ENCODE results near the gene DMXL1.
"Not testable (repeated sequence)": the region's sequence is repeated elsewhere in the genome, so short reads cannot be mapped to it uniquely, and the experiment has no call there.

Gene DMXL1

GRCh38 chr5:119212026-119212425, 141.1 kb downstream of the DMXL1 start:
- no peak for DNase-seq

GRCh38 chr5:119212676-119213075, 141.8 kb downstream of the DMXL1 start:
- DNase-seq: no peak

- no peak for DNase-seq
Measured at GRCh38 chr5:119217183-119217582, 146.3 kb downstream of the DMXL1 start.

GRCh38 chr5:119218830-119219782, 148.2 kb downstream of the DMXL1 start:
- no peak for DNase-seq

- DNase-seq: no peak
Measured at GRCh38 chr5:119220576-119221197, 149.8 kb downstream of the DMXL1 start.

- no peak for DNase-seq
Measured at GRCh38 chr5:119221330-119221729, 150.4 kb downstream of the DMXL1 start.

- DNase-seq: no peak
Measured at GRCh38 chr5:119229950-119230349, 159.1 kb downstream of the DMXL1 start.

- DNase-seq: no peak
Measured at GRCh38 chr5:119238265-119239118, 167.6 kb downstream of the DMXL1 start.

GRCh38 chr5:119239119-119239417, 168.2 kb downstream of the DMXL1 start:
- DNase-seq: no peak

GRCh38 chr5:119239826-119240225, 168.9 kb downstream of the DMXL1 start:
- DNase-seq: not testable (repeated sequence)

GRCh38 chr5:119243888-119244287, 173.0 kb downstream of the DMXL1 start:
- no peak for DNase-seq

- no peak for DNase-seq
Measured at GRCh38 chr5:119250946-119251901, 180.3 kb downstream of the DMXL1 start.

GRCh38 chr5:119255571-119256356, 184.9 kb downstream of the DMXL1 start:
- DNase-seq: peak in 1 of 5 donors; percentile 29

GRCh38 chr5:119257613-119258012, 186.7 kb downstream of the DMXL1 start:
- no peak for DNase-seq

GRCh38 chr5:119263639-119264038, 192.8 kb downstream of the DMXL1 start:
- no peak for DNase-seq

- no peak for DNase-seq
Measured at GRCh38 chr5:119264186-119264585, 193.3 kb downstream of the DMXL1 start.

GRCh38 chr5:119267958-119268386, 197.1 kb downstream of the DMXL1 start:
- peak; percentile 47 to 91 (median 70) for DNase-seq

GRCh38 chr5:119268387-119269060, 197.6 kb downstream of the DMXL1 start:
- DNase-seq: peak; percentile 85 to 95 (median 90)

- peak in 1 of 5 donors; percentile 64 for DNase-seq
Measured at GRCh38 chr5:119269061-119269944, 198.4 kb downstream of the DMXL1 start.
